ENCODE results near the gene TMEFF2.

TMEFF2 gene

DNA sequence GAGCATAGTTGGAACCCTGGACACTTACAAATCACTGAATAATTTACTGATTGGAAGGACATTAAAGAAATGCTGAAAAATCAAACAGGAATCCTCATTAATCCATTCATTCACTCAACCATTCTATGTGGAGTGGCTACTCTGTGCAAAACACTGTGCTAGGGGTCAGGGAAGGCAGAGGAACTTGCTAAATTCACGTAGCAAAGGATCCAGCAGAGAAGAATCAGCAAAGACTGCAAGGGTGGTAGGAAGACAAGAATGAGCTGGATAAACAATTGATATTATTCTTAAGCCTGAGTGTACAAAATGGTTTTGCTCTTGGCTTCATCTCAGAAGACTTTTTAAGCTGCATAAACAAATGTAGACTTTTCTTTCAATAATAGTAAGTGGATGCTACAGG lies 183.5 kb downstream of the TMEFF2 start:
- peak; percentile 37 for DNase-seq (ENCODE audit: low read depth)

DNA sequence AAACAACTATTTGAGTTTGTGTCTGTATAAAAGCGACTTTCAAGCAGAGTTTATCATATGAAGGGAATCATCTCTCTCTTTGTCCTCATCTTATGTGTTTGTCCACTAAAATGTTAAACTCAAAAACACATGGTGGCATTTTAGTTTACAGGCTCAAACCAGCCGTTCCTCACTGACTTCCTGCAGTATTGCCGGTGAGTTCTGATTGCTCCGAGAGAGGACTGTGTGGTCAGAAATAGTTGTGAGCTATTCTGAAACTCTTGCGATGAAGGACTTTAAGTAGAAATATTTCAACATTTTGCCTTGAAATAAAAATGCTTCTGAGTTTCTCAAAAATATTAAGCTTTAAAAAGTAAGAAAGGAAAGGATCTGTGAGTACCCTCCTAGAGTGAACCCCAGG lies 184.7 kb downstream of the TMEFF2 start:
- DNase-seq (ENCODE audit: low read depth), result peak; percentile 39

DNA sequence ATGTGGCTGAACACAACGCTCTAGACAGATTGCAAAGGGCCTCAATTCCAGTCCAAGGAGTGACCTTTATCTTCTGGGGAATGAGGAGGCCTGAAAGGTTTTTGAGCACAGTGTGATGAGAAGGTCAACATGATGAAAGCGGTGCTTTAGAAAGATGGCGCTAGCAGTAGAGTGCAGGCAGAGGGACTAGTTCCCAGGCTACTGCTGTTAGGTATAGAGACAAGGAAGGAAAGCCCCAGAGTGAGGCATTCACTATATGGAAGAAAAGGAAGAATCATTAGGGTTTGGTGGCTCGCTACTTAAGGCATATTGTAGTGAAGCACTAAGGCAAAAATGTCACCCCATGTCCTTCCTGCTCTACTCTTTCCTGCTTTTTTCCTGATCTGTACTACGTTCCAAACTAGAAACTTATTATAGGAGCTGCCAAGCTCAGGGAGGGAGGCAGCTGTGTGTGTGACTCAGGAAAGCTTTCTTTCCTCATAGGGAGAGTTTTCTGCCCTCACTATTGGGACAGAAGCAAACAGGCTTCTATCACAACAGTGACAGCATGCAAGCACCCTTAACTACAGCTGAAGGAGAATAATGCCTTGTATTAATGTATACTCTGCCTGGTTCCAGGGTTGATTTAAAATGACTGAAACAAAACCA lies 187.0 kb downstream of the TMEFF2 start:
- peak; percentile 40 for DNase-seq (ENCODE audit: low read depth)

DNA sequence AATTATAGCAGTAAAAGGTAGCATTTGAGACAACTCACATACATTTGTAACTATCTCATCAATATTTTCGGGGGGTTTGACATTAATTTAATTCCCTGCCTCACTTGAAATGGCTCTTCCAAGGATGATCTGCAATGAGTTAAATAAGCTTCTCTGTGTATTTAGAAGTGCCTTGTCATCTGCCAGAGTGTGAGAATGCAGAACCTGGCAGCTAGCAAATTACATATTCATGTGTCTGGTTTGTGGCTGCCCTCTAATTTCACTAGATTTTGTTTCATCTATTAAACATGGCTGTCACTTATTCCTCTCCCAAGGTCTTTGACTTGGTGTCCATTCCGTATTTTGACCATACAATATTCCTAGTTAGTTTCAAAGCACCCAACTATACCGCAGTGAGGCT lies 189.5 kb downstream of the TMEFF2 start:
- DNase-seq (ENCODE audit: low read depth), result no peak

DNA sequence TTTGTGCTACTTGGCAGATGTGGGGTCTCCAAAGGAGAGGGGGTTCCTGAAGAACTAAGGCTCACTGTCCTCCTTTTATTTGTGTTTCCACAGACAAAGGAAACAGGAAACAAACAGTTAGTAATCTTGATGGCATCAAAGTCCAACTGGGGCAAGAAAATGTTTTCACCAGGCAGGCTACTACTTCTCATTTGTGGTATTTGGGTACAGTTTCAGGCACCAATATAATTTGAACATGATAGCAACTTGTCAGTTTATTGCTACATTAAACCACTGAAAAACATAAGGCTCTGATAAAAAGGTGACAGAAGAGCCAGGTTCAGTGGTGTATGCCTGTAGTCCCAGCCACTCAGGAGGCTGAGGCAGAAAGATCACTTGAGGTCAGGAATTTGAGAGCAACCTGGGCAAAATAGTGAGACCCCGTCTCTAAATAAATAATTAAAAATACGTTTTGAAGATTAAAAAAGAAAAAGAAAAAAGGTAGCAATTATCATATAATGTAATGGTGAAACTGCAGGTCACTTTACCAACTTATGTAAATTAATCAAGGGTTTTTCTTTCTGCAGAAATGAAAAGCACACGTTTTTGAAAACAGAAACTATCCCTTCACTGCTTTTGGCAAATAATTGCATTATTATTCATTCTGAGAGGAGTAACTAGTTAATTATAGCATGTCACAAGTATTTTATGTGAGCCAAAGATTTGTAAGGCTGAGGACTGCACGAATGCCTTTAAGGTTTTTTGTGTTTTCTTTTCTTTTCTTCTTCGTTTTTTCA lies 190.4 kb downstream of the TMEFF2 start:
- DNase-seq (ENCODE audit: low read depth), result no peak

DNA sequence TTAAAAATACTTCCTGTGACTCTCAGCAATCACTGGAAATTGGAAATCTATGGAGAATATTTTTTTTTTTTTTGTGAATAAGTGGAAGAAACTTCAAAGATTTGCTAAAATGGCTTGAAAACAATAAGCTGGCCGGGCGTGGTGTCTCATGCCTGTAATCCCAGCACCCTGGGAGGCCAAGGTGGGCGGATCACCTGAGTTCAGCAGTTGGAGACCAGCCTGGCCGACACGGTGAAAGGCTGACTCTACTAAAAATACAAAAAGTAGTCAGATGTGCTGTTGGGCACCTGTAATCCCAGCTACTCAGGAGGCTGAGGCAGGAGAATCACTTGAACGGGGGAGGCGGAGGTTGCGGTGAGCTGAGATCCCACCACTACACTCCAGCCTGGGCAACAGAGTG lies 192.3 kb downstream of the TMEFF2 start:
- DNase-seq (ENCODE audit: low read depth), result no peak

DNA sequence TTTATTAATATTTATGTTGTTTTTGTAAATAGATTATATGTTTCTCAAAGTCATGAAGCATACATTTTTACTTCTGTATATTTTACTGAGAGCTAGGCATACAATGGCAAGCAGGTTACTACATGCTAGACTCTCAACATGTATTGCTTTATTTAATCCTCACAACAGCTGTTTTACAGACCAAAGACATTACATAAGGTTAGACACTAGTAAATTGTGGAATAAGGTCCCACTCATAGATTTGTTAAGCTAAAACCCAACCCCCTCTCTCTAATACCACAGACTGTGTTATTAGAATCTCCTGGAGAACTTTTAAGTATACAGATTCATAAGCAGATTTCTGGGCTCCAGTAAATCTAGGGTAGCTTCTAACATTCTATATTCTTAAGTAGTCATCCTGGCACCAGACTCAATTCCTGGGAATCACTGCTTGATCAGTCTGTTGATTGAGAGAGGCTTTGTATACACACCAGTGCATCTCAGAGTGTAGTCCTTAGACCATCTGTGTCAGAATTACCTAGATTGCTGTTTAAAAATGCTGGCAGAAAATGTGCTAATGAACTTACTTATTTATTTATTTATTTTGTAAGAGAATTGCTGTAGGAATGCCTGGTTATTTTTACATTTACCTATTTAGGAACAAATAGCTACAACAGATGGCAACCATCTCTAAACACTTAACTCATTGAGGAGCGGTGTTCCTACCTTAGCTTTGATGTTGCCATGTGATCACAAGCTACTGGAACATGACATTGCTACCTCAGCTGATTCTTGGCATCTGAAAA lies 194.3 kb downstream of the TMEFF2 start:
- no peak for DNase-seq (ENCODE audit: low read depth)

DNA sequence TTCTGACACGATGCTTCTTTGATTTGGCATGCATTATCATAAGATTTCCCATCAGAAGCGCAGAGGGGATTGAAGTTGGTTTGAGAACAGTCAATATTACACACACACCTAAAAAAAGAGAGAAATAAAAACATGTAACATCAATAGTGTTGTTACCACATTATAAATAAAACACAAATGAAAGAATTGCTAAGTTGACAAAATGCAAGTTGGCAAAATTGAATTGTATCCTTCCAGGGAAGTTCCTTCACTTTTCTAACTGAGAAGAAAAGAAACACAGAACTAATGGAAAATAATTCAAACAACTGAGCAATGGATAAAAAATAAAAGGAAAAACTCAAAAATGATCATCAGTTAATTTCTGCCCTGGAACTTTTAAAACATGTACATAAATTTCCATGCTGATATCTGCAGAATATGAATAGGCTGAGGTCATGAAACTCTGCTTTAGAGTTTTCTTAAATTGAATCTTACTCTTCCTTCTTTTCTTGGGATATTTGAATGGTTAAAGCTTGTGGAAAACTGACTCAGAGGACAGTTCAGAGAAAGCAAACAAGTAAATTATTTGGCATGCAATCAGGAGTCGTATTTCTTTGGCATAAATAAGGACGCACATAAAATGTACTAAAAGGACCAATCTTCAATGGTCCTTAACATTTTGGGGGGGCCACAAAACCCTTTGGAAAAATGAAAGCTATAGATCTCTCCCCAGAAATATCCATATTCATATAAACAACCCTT lies 195.5 kb downstream of the TMEFF2 start:
- peak; percentile 17 for DNase-seq (ENCODE audit: low read depth)

DNA sequence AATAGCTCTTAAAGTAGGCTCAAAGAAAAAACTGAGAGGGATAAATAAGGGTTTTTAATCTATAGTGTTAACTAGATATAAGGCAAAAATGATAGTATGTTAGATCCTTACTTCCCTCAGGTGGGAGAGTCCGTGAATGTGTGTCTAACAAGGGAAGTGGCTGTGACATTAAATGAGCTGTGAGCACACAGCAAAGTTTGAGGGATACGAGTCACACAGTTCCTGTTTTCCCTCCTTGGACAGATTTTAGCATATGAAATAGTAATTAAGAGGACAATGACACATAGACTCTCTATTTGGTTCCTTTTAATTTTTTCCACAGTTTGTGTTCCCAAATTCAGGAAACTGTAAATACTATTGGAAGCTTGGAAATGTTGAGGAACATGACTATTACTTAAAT lies 199.4 kb downstream of the TMEFF2 start:
- no peak for DNase-seq (ENCODE audit: low read depth)

DNA sequence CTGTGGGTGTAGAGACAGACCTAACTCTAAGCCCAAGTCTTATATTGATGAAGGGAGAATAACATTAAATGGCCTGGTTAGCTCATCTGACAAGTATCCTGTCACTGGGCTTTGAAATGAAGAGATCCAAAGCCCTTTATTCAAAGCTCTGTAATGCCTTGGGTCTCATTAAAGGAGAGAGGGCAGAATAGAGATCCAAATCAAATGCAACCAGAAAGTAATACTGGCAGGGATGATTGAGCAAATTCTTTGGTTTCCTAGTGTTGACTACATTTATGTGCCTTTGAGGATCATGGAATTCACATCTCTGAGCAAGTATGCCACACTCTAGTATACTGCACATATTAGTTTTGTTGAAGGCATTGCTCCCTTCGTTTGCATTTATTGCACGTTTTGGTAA lies 200.0 kb downstream of the TMEFF2 start:
- no peak for DNase-seq (ENCODE audit: low read depth)

DNA sequence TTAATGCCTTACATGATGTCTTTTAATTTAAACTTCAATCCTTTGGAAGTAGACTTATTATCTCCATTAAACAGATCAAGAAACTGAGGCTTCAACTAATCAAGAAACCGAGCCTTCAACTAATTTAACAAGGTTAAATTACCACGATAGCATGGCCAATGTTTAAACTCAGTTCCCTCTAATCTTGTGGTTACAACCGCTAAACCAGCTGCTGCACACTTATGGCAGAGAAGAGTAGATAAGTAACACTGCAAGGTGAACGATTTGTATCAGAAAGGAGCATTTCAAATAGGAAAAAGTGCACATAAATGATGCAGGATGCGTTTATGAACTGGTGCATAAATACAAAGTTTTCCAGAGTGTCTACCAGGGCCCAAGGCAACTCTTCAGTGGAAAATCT lies 203.3 kb downstream of the TMEFF2 start:
- no peak for DNase-seq (ENCODE audit: low read depth)

DNA sequence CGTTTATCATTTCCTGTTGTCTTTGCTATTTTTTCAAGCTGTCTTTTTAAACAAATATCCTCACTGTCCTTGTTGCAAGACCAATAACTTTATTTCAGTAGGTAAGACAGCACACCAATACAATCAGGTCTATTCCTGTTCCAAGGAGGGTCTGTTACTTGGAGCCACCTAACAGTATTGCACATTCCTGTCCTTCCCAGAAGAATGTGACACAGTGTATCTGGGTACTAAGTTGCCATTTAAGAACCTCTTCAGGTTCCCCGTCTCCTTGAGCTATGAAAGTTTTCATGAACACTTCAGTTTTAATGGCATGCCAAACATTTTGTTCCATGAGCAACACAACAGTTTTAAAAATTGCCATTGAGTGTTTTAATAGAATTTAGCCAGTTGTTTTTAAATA lies 209.0 kb downstream of the TMEFF2 start:
- no peak for DNase-seq (ENCODE audit: low read depth)

DNA sequence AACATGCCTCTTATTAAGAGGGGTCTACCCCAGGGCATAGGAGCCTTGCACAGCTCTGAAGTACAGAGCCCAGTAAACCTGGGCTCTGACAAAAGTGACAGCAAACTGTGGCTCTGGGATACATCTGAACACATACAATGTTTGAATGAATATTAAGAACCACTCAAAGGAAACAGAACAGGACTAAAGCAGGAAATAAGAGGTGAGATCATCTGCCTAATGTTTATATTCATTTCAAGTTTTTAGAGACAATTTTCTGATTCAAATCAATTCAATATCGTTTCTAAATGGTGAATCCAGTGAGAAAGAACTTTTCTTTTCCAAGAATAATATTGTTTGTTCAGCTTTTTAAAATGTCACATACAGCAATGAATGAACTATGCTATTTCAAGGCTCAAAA lies 211.1 kb downstream of the TMEFF2 start:
- DNase-seq (ENCODE audit: low read depth), result no peak

DNA sequence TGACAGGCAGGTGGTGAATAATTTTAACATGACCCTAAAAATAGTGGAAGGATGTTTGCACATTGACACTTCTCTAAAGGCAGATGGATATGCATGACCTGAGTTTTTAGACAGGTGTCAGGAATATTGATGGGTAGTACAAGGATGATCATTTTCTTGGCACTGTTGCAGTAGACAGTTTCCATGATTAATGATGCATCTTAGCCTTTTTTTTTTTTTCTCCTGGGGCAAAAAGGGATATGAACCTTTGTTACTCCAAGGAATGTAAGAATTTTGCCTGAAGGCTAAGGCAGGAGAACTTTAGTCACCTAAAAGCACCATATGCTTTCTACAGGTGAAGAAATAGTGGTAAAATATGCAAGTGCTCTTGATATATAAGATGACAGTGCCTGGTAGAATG lies 211.5 kb downstream of the TMEFF2 start:
- DNase-seq (ENCODE audit: low read depth), result no peak

DNA sequence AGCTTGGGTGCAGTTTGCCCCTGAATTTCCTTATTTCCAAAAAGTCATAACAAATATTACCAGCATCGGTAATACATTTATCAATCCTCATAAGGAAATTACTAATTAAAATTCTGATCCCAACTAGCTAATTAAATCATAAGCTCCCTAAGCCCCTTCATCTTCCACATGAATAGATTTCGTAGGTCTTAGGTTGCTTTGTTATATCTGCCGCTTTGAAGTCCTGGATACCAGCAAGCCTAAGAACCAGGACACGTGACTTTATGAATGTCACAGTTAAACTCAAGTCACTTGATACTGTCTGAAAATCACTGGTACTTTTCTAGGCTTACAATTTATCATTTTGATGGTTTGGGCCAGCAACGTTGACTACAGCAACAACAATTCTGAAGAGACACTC lies 213.0 kb downstream of the TMEFF2 start:
- no peak for DNase-seq (ENCODE audit: low read depth)

DNA sequence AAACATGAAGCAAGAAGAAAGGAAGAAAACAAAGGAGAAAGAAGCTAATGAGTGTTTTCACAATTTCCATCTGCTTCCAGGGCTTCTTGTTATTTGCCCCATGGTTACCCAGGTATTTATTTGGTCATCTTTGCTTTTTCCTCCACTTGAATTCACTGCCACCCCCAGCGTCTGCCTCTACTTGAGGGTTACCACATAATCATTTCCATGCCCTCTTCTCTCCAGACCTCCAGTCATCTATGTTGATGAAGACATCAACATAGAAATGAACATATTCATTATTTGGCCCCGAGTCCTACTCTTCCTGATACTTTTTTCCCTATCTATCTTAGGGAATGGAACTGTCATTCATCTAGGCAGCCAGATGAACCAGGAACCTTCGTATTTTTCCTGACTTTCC lies 214.2 kb downstream of the TMEFF2 start:
- no peak for DNase-seq (ENCODE audit: low read depth)

DNA sequence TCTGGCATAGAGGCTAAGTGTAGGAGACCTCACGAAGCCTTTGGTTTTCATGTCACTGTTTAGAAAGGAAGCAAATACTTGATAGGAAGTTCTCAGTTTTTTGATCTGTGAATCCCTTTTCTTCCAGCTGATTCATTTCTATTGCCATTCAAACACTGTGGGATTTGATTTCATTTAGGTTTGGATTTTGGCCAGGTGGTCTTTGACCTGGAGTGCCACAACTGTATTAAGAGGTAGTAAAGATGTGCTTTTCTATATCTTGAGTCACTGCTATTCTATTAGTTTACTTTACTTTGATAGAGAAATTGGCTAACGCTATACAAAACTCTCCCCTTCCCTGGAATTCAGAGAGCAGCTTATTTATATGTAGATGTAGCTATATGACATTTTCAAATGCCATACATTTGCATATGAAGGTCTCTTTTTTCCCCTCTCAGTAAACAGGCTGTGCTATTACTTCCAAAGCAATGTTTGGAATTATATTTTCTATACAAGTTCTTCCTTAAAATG lies 215.5 kb downstream of the TMEFF2 start:
- DNase-seq (ENCODE audit: low read depth), result peak; percentile 10

DNA sequence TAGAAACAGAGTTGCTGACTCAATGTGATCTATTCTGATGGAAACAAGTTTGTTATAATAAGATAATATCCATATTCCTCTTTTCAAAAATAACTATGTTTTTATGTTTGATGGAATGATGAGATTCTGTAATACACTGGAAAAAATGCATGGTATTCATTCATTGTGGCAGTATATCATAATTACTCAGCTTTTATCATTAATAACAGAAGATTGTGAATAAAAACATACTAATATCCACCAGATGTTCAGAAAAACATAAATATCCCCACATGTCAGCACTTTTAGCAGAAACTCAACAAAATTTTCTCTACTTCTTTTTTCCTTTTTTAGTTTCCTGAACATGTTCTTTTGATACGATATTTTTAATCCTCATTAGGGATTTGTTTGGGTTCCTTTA lies 217.0 kb downstream of the TMEFF2 start:
- no peak for DNase-seq (ENCODE audit: low read depth)

DNA sequence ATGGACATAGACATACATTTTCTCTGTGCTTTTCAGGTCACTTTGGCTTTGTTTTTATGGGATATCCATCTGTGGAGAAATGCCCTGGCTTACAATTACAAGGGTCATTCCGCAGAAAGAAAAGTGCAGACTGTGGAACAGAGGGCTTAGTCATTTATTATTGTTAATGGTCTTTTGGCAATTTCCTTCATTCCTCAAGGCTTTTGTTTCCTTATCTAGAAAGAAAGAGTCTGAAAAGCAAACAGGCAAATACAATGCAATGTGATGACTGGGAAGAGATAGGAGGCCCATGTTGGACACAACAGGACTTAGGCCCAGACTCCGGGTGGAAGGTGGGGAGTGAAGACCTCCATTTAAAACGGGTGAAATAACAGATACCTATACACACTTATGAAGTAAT lies 218.3 kb downstream of the TMEFF2 start:
- DNase-seq (ENCODE audit: low read depth), result peak; percentile 75

DNA sequence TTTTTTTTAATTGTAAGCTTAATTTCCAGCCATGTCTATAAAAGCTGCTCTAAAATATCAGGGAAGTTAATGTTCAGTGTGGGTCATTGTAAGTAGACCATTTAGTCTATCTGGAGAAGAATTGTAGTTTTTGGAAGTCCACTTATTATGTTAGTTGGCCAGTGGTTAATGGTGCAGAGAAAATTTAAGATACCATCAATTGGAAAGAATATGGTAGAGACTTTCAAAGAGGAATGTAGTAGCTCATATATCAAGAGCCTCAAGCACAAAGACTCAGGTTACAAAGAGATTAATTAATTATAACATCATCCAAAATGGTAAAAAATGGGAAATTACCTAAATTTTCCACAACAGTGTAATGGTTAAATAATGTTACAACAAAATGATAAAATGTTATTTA lies 220.1 kb downstream of the TMEFF2 start:
- no peak for DNase-seq (ENCODE audit: low read depth)

DNA sequence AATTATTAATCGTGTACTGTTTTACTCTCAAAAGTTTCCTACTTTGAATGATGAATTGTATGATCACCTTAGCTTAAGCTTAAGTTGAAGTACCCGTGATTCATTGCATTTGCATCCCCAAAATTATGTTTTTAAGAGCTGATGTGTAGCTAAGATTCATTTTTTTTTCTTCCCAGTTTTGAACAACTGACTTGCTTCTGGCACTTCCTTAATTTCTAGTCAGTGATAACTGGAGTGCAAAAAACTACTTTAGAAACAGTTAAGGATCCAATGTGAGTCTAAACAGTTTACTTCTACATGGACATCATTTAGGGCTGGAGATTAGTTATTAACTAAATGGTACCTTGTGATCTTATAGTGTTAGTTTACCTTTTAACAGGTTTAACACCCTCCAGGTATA lies 223.9 kb downstream of the TMEFF2 start:
- no peak for DNase-seq (ENCODE audit: low read depth)

DNA sequence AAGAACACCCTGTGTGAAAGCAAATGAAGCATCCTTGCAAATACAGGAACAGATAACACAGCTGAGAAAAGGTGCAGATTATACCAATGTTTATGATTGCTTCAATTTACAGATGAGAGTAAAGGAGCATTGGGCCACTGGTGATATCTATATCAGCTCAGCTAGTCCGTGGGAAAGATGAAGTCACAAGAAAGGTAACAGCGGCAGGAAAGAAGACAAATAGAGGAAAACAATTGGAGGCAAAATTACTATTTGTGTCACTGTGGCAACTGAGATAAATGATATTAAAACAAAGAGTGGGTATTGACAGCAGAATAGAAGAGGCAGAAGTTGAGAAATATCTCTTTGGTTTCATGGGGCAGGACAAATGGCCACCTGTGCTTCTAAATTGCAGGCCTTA lies 226.6 kb downstream of the TMEFF2 start:
- DNase-seq (ENCODE audit: low read depth), result no peak
